ENCODE measurements around the gene THSD4. TPM values are rescaled to one million over a fixed set of nuclear protein-coding genes. Genes with fewer than 3 reads are reported as not detected.

Gene THSD4
- 15.6 TPM in 2 replicates for total RNA-seq

- Histone ChIP-seq H3K27ac (ENCODE audit: low read depth, low read length) (peak within 1 kb of the TSS; percentile 51), H4K20me1 (ENCODE audit: insufficient read depth, low read length) (no peaks in the 10 kb centered on the region), H3K79me2 (ENCODE audit: insufficient read depth, low read length) (peaks cover 12% of the 10 kb centered on the region), H3K27me3 (ENCODE audit: insufficient read depth, low read length) (no peaks in the 10 kb centered on the region), H3K36me3 (ENCODE audit: insufficient read depth, low read length) (no peaks in the 10 kb centered on the region), H2AFZ (ENCODE audit: low read length) (peak within 1 kb of the TSS; percentile 33), H3K4me3 (ENCODE audit: insufficient read depth, low read length) (peak within 1 kb of the TSS; percentile 81), H3K9me3 (ENCODE audit: low read depth, low read length) (no peaks in the 10 kb centered on the region), H3K4me2 (ENCODE audit: insufficient read depth, low read length) (peak within 1 kb of the TSS; percentile 80), H3K4me1 (ENCODE audit: insufficient read depth, low read length) (peaks cover 10% of the 10 kb centered on the region)
- peak; percentile 99 for DNase-seq (ENCODE audit: insufficient read length, low spot score, missing footprints)
- peak; percentile 85 for TF ChIP-seq CTCF (IDR thresholded peaks at IDR 0.05; ENCODE audit: extremely low read depth, low read depth, low read length)
Observed at GRCh38 chr15:71114887-71115566, at the start of gene THSD4. Gene THSD4, plus strand, starts transcription at chr15:71115471.

DNA sequence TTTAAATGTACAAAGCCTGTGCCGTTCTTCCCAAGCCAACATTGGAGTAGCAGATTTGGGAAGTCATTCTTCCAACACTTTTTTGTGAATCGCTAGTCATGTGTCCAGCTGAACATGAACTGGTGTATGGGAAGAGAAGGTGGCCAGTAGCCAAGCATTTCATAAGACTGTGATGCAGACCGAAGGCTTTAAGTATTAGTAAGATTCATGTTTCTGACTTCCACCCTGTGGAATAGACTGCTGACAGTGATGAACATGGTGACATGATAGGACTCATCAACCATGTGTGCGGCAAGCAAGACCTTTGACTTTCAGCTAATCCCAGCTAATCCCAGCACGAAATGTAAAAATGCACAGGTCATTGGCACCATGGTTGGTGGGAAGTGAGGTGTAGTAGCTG, 48.3 kb upstream of the THSD4 start:
- Histone ChIP-seq H3K4me3 (ENCODE audit: insufficient read depth, low read length) (no peak overlapping the region), H3K27me3 (ENCODE audit: insufficient read depth, low read length) (no peaks in the 10 kb centered on the region), H3K27ac (ENCODE audit: low read depth, low read length) (peak overlapping the region; percentile 79), H3K9me3 (ENCODE audit: low read depth, low read length) (no peaks in the 10 kb centered on the region), H3K79me2 (ENCODE audit: insufficient read depth, low read length) (no peaks in the 10 kb centered on the region), H2AFZ (ENCODE audit: low read length) (no peak overlapping the region), H4K20me1 (ENCODE audit: insufficient read depth, low read length) (no peaks in the 10 kb centered on the region), H3K36me3 (ENCODE audit: insufficient read depth, low read length) (no peaks in the 10 kb centered on the region), H3K4me2 (ENCODE audit: insufficient read depth, low read length) (no peak overlapping the region), H3K4me1 (ENCODE audit: insufficient read depth, low read length) (peaks cover 17% of the 10 kb centered on the region)
- TF ChIP-seq CTCF (IDR thresholded peaks at IDR 0.05; ENCODE audit: extremely low read depth, low read depth, low read length) = no peak
- peak; percentile 42 for DNase-seq (ENCODE audit: insufficient read length, low spot score, missing footprints)

GRCh38 chr15:71069693-71070092, 45.6 kb upstream of the THSD4 start:
- Histone ChIP-seq H3K4me3 (ENCODE audit: insufficient read depth, low read length) (no peak overlapping the region), H3K4me2 (ENCODE audit: insufficient read depth, low read length) (no peak overlapping the region), H2AFZ (ENCODE audit: low read length) (no peak overlapping the region), H3K4me1 (ENCODE audit: insufficient read depth, low read length) (peaks cover 17% of the 10 kb centered on the region), H3K27ac (ENCODE audit: low read depth, low read length) (peak overlapping the region; percentile 1), H3K36me3 (ENCODE audit: insufficient read depth, low read length) (no peaks in the 10 kb centered on the region), H3K79me2 (ENCODE audit: insufficient read depth, low read length) (no peaks in the 10 kb centered on the region), H4K20me1 (ENCODE audit: insufficient read depth, low read length) (no peaks in the 10 kb centered on the region), H3K9me3 (ENCODE audit: low read depth, low read length) (no peaks in the 10 kb centered on the region), H3K27me3 (ENCODE audit: insufficient read depth, low read length) (no peaks in the 10 kb centered on the region)
- peak; percentile 26 for TF ChIP-seq CTCF (IDR thresholded peaks at IDR 0.05; ENCODE audit: extremely low read depth, low read depth, low read length)
- peak; percentile 56 for DNase-seq (ENCODE audit: insufficient read length, low spot score, missing footprints)

DNA sequence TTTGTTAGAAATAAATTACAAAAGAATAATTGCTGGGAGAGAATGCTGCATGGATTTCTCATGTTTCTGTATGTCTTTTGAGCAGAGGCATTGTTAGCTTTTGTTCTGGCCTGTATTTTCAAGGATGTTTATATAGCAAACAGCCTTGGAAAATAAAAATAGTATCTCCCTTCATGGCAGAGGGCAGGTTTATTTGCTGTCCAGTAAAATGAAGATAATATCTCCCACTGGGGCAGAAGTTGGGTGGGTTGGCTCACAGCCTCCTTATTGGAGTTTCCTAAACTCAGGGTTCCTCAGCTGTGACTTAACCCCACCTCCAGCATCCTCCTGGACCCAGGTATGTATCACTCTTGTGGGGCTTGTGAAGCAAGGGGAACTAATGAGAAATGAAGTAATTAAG, 43.7 kb upstream of the THSD4 start:
- no peak for TF ChIP-seq CTCF (IDR thresholded peaks at IDR 0.05; ENCODE audit: extremely low read depth, low read depth, low read length)

More for the DNA sequence above, 43.7 kb upstream of the THSD4 start:
- H2AFZ ChIP-seq (ENCODE audit: low read length) = no peak overlapping the region
- no peak overlapping the region for H3K4me3 ChIP-seq (ENCODE audit: insufficient read depth, low read length)
- no peak for DNase-seq (ENCODE audit: insufficient read length, low spot score, missing footprints)
- no peaks in the 10 kb centered on the region for H3K27me3 ChIP-seq (ENCODE audit: insufficient read depth, low read length)
- H3K9me3 ChIP-seq (ENCODE audit: low read depth, low read length) = no peaks in the 10 kb centered on the region
- no peaks in the 10 kb centered on the region for H3K79me2 ChIP-seq (ENCODE audit: insufficient read depth, low read length)
- no peak overlapping the region for H3K27ac ChIP-seq (ENCODE audit: low read depth, low read length)
- peaks cover 13% of the 10 kb centered on the region for H3K4me1 ChIP-seq (ENCODE audit: insufficient read depth, low read length)
- no peak overlapping the region for H3K4me2 ChIP-seq (ENCODE audit: insufficient read depth, low read length)
- no peaks in the 10 kb centered on the region for H4K20me1 ChIP-seq (ENCODE audit: insufficient read depth, low read length)
- no peaks in the 10 kb centered on the region for H3K36me3 ChIP-seq (ENCODE audit: insufficient read depth, low read length)
